ENCODE results near the gene RAB23. TPM values are rescaled to one million over a fixed set of nuclear protein-coding genes. Genes with fewer than 3 reads are reported as not detected.

RAB23 gene
- total and polyA plus RNA-seq, 2 donors (not counting 3 experiments of a cell fraction or from before 2014, with no cell fraction given), result 3.4 to 9.4 TPM

- intact Hi-C loops (cut with micrococcal nuclease), result loop anchor here (1.0 kb wide), 1 partner anchor 49 kb away; no protein-coding TSS in a partner anchor
- Histone ChIP-seq H3K27me3 (ENCODE audit: control insufficient read depth in 2 of 2, insufficient read depth in 2 of 2, low read length in 2 of 2) (no peaks in the 10 kb centered on the region), H3K4me1 (ENCODE audit: control insufficient read depth, extremely low read depth, insufficient read depth, low read length) (peaks cover 22% of the 10 kb centered on the region), H3K9me1 (replicated peaks; ENCODE audit: control insufficient read depth, extremely low read depth, insufficient read depth, low read length) (no peaks in the 10 kb centered on the region), H2AFZ (ENCODE audit: low read depth, low read length) (no peak overlapping the region), H3K27ac (ENCODE audit: insufficient read depth, low read depth, low read length) (peak overlapping the region; percentile 35), H3K4me3 (replicated peaks in 1 of 3; ENCODE audit: insufficient read depth in 1 of 3, low read depth in 1 of 3, low read length in 3 of 3) (no peak overlapping the region), H4K20me1 (replicated peaks; ENCODE audit: control insufficient read depth, extremely low read depth, insufficient read depth, low read length) (no peaks in the 10 kb centered on the region), H3K79me2 (ENCODE audit: control insufficient read depth, insufficient read depth, low read length) (no peaks in the 10 kb centered on the region), H3K9me3 (replicated peaks; ENCODE audit: control insufficient read depth, insufficient read depth, low read length) (no peaks in the 10 kb centered on the region), H3K9ac (replicated peaks; ENCODE audit: extremely low read depth, insufficient read depth, low read length) (no peak overlapping the region), H3K36me3 (ENCODE audit: control insufficient read depth in 2 of 2, extremely low read depth in 1 of 2, insufficient read depth in 2 of 2, low read length in 2 of 2) (no peaks in the 10 kb centered on the region), H3K4me2 (ENCODE audit: insufficient read depth, low read length) (peak overlapping the region; percentile 5)
- DNase-seq (ENCODE audit: low read depth, low spot score) (peak; percentile 86), FAIRE-seq (peak; percentile 80)
- no TSS peak for BruUV-seq (replicated peaks)
- POLR2A ChIA-PET, result no interaction called here
- dilution Hi-C loops (cut with MboI; ENCODE audit: extremely low pct_ligation_motif_present, low sequenced_read_pairs), result no loop called here
- TF ChIP-seq CTCF (IDR thresholded peaks at IDR 0.05; ENCODE audit: extremely low read depth in 1 of 2, insufficient read depth in 1 of 2, low read depth in 1 of 2, low read length in 2 of 2) (peak; percentile 49 to 57), FOS (IDR thresholded peaks at IDR 0.05; ENCODE audit: borderline replicate concordance, insufficient read depth, low read length) (peak; percentile 50), POLR2A (IDR thresholded peaks at IDR 0.05; ENCODE audit: low read depth, low read length) (no peak), MYC (IDR thresholded peaks at IDR 0.05; ENCODE audit: low read depth, low read length) (no peak), JUN (IDR thresholded peaks at IDR 0.05; ENCODE audit: borderline replicate concordance, insufficient read depth, insufficient read length, low read depth) (peak; percentile 31)
- CTCF ChIA-PET, result interaction anchor here (0.5 to 1.6 kb wide), 16 partner anchors 8 to 363 kb away, joined by 3 to 51 read pairs (median 3); partner anchors contain the start of genes BAG2, BEND6, PRIM2 and RAB23
These were observed 45.6 kb upstream of the RAB23 start for GRCh38 chr6:57267586-57268293.
